ENCODE measurements around the gene SLC22A17. TPM values are rescaled to one million over a fixed set of nuclear protein-coding genes. Genes with fewer than 3 reads are reported as not detected.
A peak's percentile ranks its signal among the peaks of the same experiment; 100 is the strongest.

Gene SLC22A17
- total RNA-seq, 1 donor from 2014 or later = 22.2 TPM

- Histone ChIP-seq H3K4me1 (peaks cover 13% of the 10 kb centered on the region), H3K27me3 (no peaks in the 10 kb centered on the region), H3K9me3 (ENCODE audit: low read depth) (no peaks in the 10 kb centered on the region), H4K20me1 (ENCODE audit: low read depth) (no peaks in the 10 kb centered on the region), H3K9ac (no peak overlapping the region), H3K4me3 (no peak overlapping the region), H3K36me3 (no peaks in the 10 kb centered on the region), H3K27ac (no peak overlapping the region), H3K79me2 (ENCODE audit: low read depth) (no peaks in the 10 kb centered on the region), H3K4me2 (no peak overlapping the region), H3F3A (ENCODE audit: low read depth) (peaks cover 12% of the 10 kb centered on the region), H2AFZ (replicated peaks) (no peak overlapping the region)
- Mint-ChIP-seq H3K27ac (no peak overlapping the region), H3K4me1 (peaks cover 31% of the 10 kb centered on the region), H3K27me3 (ENCODE audit: insufficient read depth, low read depth) (peaks cover 7% of the 10 kb centered on the region), H3K36me3 (no peaks in the 10 kb centered on the region), H3K9me3 (no peaks in the 10 kb centered on the region), H3K4me3 (peak overlapping the region; percentile 8)
- no peak for DNase-seq (ENCODE audit: low spot score)
- TF ChIP-seq CTCF (IDR thresholded peaks at IDR 0.05) = no peak
- no peak for TF ChIP-seq EZH2phosphoT487 (IDR thresholded peaks at IDR 0.05)
- no peak for TF ChIP-seq EZH2 (IDR thresholded peaks at IDR 0.05)
Observed at GRCh38 chr14:23378612-23379220, 26.0 kb upstream of the SLC22A17 start.

GRCh38 chr14:23377573-23378563 is 25.2 kb upstream of the SLC22A17 start:
- Mint-ChIP-seq H3K27ac (peak overlapping the region; percentile 85), H3K9me3 (no peaks in the 10 kb centered on the region), H3K36me3 (no peaks in the 10 kb centered on the region), H3K27me3 (ENCODE audit: insufficient read depth, low read depth) (peaks cover 6% of the 10 kb centered on the region), H3K4me1 (peaks cover 28% of the 10 kb centered on the region), H3K4me3 (peak overlapping the region; percentile 8)
- Histone ChIP-seq H3K9ac (no peak overlapping the region), H3K79me2 (ENCODE audit: low read depth) (no peaks in the 10 kb centered on the region), H2AFZ (replicated peaks) (no peak overlapping the region), H3F3A (ENCODE audit: low read depth) (peaks cover 12% of the 10 kb centered on the region), H3K27ac (no peak overlapping the region), H3K9me3 (ENCODE audit: low read depth) (no peaks in the 10 kb centered on the region), H4K20me1 (ENCODE audit: low read depth) (no peaks in the 10 kb centered on the region), H3K27me3 (no peaks in the 10 kb centered on the region), H3K4me2 (no peak overlapping the region), H3K4me3 (no peak overlapping the region), H3K36me3 (no peaks in the 10 kb centered on the region), H3K4me1 (peaks cover 13% of the 10 kb centered on the region)
- TF ChIP-seq EZH2 (IDR thresholded peaks at IDR 0.05) (no peak), CTCF (IDR thresholded peaks at IDR 0.05) (no peak), EZH2phosphoT487 (IDR thresholded peaks at IDR 0.05) (no peak)
- no peak for DNase-seq (ENCODE audit: low spot score)

- peaks cover 13% of the 10 kb centered on the region for H3K4me1 ChIP-seq
- no peaks in the 10 kb centered on the region for H3K79me2 ChIP-seq (ENCODE audit: low read depth)
- TF ChIP-seq EZH2phosphoT487 (IDR thresholded peaks at IDR 0.05) = no peak
- no peak for TF ChIP-seq EZH2 (IDR thresholded peaks at IDR 0.05)
- TF ChIP-seq CTCF (IDR thresholded peaks at IDR 0.05) = no peak
- H3F3A ChIP-seq (ENCODE audit: low read depth) = peaks cover 12% of the 10 kb centered on the region
- peak overlapping the region; percentile 48 for H3K4me3 Mint-ChIP-seq
- no peaks in the 10 kb centered on the region for H3K9me3 Mint-ChIP-seq
- H3K36me3 ChIP-seq = no peaks in the 10 kb centered on the region
- no peak overlapping the region for H3K27ac ChIP-seq
- H3K36me3 Mint-ChIP-seq = no peaks in the 10 kb centered on the region
- peak overlapping the region; percentile 89 for H2AFZ ChIP-seq (replicated peaks)
- H3K4me2 ChIP-seq = peak overlapping the region; percentile 71
- H3K4me1 Mint-ChIP-seq = peaks cover 26% of the 10 kb centered on the region
- DNase-seq (ENCODE audit: low spot score) = no peak
- H3K27ac Mint-ChIP-seq = peak overlapping the region; percentile 85
- no peaks in the 10 kb centered on the region for H4K20me1 ChIP-seq (ENCODE audit: low read depth)
- H3K9me3 ChIP-seq (ENCODE audit: low read depth) = no peaks in the 10 kb centered on the region
- peak overlapping the region; percentile 21 for H3K4me3 ChIP-seq
- no peak overlapping the region for H3K9ac ChIP-seq
- no peaks in the 10 kb centered on the region for H3K27me3 ChIP-seq
- peaks cover 8% of the 10 kb centered on the region for H3K27me3 Mint-ChIP-seq (ENCODE audit: insufficient read depth, low read depth)
Observed at GRCh38 chr14:23377198-23377550, 24.5 kb upstream of the SLC22A17 start.
